Stimulated activated CD4-positive, alpha-beta T cell treated with anti-CD3 and anti-CD28 coated beads, Interleukin-2, amount 100 ng/mL, for 4 hours (primary cell): ENCODE data around the gene DNAAF3.

ENCODE experiments used
- DNase-seq: peaks from one replicate; pipeline ENCODE4 v3.0.0-alpha.2; 2020; ENCODE audit warnings: low read depth

Gene DNAAF3

GRCh38 chr19:55153652-55154264, 12.7 kb downstream of the DNAAF3 start:
- DNase-seq, result no peak

- no peak for DNase-seq
Observed at GRCh38 chr19:55152017-55152416, 14.4 kb downstream of the DNAAF3 start.

GRCh38 chr19:55149078-55150003, 17.1 kb downstream of the DNAAF3 start, which contains the start of gene TNNT1:
TSS of gene TNNT1 (minus strand) at chr19:55149206. CDS start at chr19:55147157, 2,049 bp downstream.
- no peak for DNase-seq

GRCh38 chr19:55147545-55148251, 18.7 kb downstream of the DNAAF3 start:
- no peak for DNase-seq

- DNase-seq, result no peak
Observed at GRCh38 chr19:55146705-55147273, 19.6 kb downstream of the DNAAF3 start.

- DNase-seq, result no peak
Observed at GRCh38 chr19:55146078-55146704, 20.2 kb downstream of the DNAAF3 start.

GRCh38 chr19:55145232-55145631, 21.2 kb downstream of the DNAAF3 start:
- no peak for DNase-seq

GRCh38 chr19:55141696-55142095, 24.7 kb downstream of the DNAAF3 start:
- DNase-seq, result no peak

GRCh38 chr19:55137915-55138314, 28.5 kb downstream of the DNAAF3 start:
- no peak for DNase-seq

GRCh38 chr19:55136399-55137102, 29.9 kb downstream of the DNAAF3 start:
- no peak for DNase-seq

- DNase-seq, result no peak
Observed at GRCh38 chr19:55134736-55135135, 31.7 kb downstream of the DNAAF3 start.

- no peak for DNase-seq
Observed at GRCh38 chr19:55133639-55134444, 32.6 kb downstream of the DNAAF3 start.

GRCh38 chr19:55132453-55133129, 33.8 kb downstream of the DNAAF3 start:
- DNase-seq, result no peak

GRCh38 chr19:55131421-55131820, 35.0 kb downstream of the DNAAF3 start:
- no peak for DNase-seq

- no peak for DNase-seq
Observed at GRCh38 chr19:55119053-55119452, 47.4 kb downstream of the DNAAF3 start.

- DNase-seq, result no peak
Observed at GRCh38 chr19:55118401-55118991, 47.9 kb downstream of the DNAAF3 start.

GRCh38 chr19:55117663-55118391, 48.6 kb downstream of the DNAAF3 start:
- DNase-seq, result peak; percentile 97

- no peak for DNase-seq
Observed at GRCh38 chr19:55116859-55117662, 49.4 kb downstream of the DNAAF3 start, which contains the start of gene PPP1R12C. TSS of gene PPP1R12C (minus strand) at chr19:55117637. CDS start at chr19:55117543, 94 bp downstream.
